Heart left ventricle (tissue), 13 donors: ENCODE measurements around the gene SPTB.

ENCODE experiments used
- CTCF ChIP-seq, 12 donors: fragments of 200-600 bp; sonication (generic) in 4 of 12; IDR thresholded peaks; one replicate each; pipeline versions ENCODE4 v1.5.0 to v1.8.0; 2018 to 2022; ENCODE audit warnings: antibody characterized with exemption in 12 of 12, mild to moderate bottlenecking in 5 of 12
- POLR2A ChIP-seq, 2 donors: fragments of 450-650 bp; IDR thresholded peaks; one replicate each; pipeline ENCODE4 v1.6.1; 2017; ENCODE audit warnings: antibody characterized with exemption in 2 of 2, mild to moderate bottlenecking in 2 of 2, moderate library complexity in 2 of 2
- donor health status: ischemic (EF 13 %, LVEDD 7.1; RV severe dilation, severe dysfunction).
- donor health status: DM: no; HTN: yes; CAD: no.
- donor health status: DM: no; HTN: no; CAD: no.
- donor health status: ischemic (EF 25% LVEDD 6.9; RV normal size, moderate dysfunction).
- donor health status: ischemic (EF 25% LVEDD 5.7; RV mildly dilated, moderate dysfunction).
- donor health status: ischemic (EF 35%, LVEDD 5.7; RV mildly dilated, moderate dysfunction).
- donor health status: nonischemic (EF 11% LVEDD 7.7; RV severe dilation, severe dysfunction).
- donor health status: DM: yes; HTN: yes; CAD: no.
- donor health status: PGD.
- donor health status: ischemic (EF 29% LVEDD 5.4; RV normal size, mild dysfunction).
- donor health status: nonischemic (EF 23%, LVEDD 6.1; RV moderate dilation, normal function).

GRCh38 chr14:64846319-64846718, 33.4 kb downstream of the SPTB start:
- TF ChIP-seq POLR2A (IDR thresholded peaks at IDR 0.05) (no peak), CTCF (IDR thresholded peaks at IDR 0.05) (no peak)
